GM19240 (cell line): ENCODE measurements around the gene RASGRF2.
"Not testable (repeated sequence)": the region's sequence is repeated elsewhere in the genome, so short reads cannot be mapped to it uniquely, and the experiment has no call there.

Experiments used
- DNase-seq: peaks from one replicate; pipeline ENCODE4 v3.0.0; 2011; ENCODE audit warnings: low spot score; ENCODE audit not compliant: insufficient read length

Gene RASGRF2

DNA sequence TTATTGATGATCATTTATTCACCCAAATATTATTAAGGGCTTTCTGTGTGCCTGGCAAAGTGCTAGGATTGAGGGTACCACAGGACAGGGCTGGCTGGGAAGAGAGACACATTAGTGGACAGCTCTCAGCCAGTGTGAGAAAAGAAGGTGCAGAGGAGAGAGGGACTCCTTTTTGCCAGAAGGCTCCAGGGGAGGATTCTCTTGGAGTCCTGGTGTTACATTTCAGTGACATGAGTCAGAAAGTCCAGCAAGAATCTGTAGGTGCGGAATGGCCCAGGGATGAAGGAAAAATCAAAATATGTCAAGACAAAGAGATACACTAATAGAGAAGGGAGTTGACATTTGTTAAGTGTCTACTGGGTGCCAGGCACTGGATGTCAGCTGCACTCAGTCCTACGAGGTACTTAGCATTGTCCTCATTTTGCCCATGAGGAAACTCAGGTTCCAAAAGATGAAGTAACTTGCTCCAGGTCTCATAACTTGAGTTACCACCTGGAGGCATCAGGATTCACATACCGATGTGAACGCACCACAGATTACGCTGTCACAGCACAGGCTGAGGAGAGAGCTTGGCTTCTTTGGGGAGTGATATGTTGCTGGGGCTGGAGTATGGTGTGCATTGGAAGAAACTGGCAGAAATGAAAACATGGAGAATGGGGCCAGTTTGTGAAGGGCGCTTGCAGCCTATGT lies 60.5 kb downstream of the RASGRF2 start:
- DNase-seq = no peak

DNA sequence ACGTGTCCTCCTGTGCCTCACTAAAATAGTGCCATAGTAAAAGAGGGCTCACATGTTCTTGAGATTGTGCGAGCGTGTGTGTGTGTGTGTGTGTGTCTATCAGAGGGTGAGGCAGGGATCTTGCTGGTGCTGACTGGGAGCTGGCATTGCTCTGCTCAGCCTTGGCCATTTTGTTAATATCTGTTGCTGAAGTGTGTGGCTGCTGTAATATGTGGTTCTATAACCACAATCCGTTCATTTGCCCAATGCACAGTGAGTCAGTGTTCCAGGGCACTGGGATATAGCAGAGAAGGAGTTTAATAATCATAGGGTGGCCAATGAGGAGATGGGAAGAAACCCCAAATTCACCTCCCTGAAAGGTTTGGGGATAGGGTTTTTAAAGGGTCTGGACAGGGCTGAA lies 61.3 kb downstream of the RASGRF2 start:
- DNase-seq = no peak

- no peak for DNase-seq
Measured at GRCh38 chr5:81021951-81022687, 62.0 kb downstream of the RASGRF2 start.

GRCh38 chr5:81022688-81023084 lies 62.5 kb downstream of the RASGRF2 start:
- no peak for DNase-seq

GRCh38 chr5:81023261-81023970 lies 63.3 kb downstream of the RASGRF2 start:
- no peak for DNase-seq

DNA sequence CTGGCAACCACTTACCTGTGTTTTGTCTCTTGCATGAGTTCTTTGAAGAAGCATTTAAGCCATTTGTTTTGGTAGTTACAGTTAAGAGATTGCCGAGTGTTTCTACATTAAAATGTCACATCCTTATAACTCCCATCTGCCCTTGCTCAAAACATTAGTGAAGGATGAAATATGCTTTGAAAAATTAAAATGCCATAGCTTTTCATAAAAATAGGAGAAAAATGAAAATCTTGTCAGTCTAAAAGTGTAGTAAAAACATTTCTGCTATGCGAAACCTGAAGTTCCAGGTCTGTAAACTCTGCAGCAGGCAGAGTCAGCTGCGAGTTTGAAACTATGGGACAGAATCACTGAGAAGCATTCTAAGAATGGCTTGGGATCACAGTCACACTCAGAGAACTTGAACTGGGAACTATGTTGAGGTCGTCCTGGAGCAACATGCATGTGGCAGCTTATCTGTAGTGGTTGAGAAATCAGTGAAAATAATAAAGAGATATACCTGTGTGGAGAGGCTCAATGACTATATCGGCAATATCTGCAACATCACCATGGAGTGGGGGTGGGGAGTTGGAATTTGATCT lies 67.4 kb downstream of the RASGRF2 start:
- DNase-seq = no peak

DNA sequence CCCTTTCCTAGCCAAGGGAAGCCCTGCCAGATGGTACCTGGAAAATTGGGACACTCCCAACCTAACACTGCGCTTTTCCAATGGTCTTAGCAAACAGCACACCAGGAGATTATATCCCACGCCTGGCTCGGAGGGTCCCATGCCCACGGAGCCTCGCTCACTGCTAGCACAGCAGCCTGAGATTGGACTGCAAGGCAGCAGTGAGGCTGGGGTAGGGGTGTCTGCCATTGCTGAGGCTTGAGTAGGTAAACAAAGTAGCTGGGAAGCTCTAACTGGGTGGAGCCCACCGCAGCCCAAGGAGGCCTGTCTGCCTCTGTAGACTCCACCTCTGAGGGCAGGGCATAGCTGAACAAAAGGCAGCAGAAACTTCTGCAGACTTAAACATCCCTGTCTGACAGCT lies 68.7 kb downstream of the RASGRF2 start:
- DNase-seq = not testable (repeated sequence)

DNA sequence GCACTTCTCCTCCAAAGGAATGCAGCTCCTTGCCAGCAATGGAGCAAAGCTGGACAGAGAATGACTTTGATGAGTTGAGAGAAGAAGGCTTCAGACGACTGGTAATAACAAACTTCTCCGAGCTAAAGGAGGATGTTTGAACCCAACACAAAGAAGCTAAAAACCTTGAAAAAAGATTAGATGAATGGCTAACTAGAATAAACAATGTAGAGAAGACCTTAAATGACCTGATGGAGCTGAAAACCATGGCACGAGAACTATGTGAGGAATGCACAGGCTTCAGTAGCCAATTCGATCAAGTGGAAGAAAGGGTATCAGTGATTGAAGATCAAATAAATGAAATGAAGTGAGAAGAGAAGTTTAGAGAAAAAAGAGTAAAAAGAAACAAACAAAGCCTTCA lies 69.6 kb downstream of the RASGRF2 start:
- not testable (repeated sequence) for DNase-seq

DNA sequence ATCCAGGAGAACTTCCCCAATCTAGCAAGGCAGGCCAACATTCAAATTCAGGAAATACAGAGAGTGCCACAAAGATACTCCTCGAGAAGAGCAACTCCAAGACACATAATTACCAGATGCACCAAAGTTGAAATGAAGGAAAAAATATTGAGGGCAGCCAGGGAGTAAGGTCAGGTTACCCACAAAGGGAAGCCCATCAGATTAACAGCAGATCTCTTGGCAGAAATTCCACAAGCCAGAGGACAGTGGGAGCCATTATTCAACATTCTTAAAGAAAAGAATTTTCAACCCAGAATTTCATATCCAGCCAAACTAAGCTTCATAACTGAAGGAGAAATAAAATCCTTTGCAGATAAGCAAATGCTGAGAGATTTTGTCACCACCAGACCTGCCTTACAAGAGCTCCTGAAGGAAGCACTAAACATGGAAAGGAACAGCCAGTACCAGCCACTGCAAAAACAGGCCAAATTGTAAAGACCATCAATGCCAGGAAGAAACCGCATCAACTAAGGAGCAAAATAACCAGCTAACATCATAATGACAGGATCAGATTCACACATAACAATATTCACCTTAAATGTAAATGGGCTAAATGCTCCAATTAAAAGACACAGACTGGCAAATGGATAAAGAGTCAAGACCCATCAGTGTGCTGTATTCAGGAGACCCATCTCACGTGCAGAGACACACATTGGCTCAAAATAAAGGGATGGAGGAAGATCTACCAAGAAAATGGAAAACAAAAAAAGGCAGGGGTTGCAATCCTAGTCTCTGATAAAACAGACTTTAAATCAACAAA lies 70.3 kb downstream of the RASGRF2 start:
- not testable (repeated sequence) for DNase-seq

GRCh38 chr5:81035522-81035921 lies 75.4 kb downstream of the RASGRF2 start:
- DNase-seq = no peak

- no peak for DNase-seq
Measured at GRCh38 chr5:81038495-81038894, 78.3 kb downstream of the RASGRF2 start.

- no peak for DNase-seq
Measured at GRCh38 chr5:81044868-81045267, 84.7 kb downstream of the RASGRF2 start.

GRCh38 chr5:81045389-81045807 lies 85.2 kb downstream of the RASGRF2 start:
- DNase-seq = no peak

GRCh38 chr5:81046041-81046440 lies 85.9 kb downstream of the RASGRF2 start:
- no peak for DNase-seq

GRCh38 chr5:81052325-81052724 lies 92.2 kb downstream of the RASGRF2 start:
- no peak for DNase-seq

- not testable (repeated sequence) for DNase-seq
Measured at GRCh38 chr5:81053282-81053681, 93.1 kb downstream of the RASGRF2 start.

DNA sequence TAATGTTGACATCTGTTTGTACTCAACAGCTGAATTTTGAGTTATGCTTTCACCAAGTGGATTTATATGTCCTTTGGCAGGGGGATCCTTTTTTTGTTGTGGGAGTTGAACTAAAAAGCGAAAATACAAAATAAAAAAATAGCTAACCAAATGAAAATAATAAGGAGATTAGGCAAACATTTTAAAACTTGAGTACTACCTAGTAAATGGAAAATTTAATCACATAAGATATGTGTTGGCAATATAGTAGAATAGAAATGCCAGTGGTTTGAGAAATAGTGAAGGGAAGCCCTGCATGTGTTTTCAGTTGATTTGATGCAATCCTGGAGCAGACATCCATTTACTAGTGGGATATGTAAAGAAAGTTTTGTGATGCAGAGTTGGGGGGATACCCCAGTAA lies 98.0 kb downstream of the RASGRF2 start:
- no peak for DNase-seq

- no peak for DNase-seq
Measured at GRCh38 chr5:81065492-81065891, 105.3 kb downstream of the RASGRF2 start.

- DNase-seq = no peak
Measured at GRCh38 chr5:81066102-81066501, 105.9 kb downstream of the RASGRF2 start.

DNA sequence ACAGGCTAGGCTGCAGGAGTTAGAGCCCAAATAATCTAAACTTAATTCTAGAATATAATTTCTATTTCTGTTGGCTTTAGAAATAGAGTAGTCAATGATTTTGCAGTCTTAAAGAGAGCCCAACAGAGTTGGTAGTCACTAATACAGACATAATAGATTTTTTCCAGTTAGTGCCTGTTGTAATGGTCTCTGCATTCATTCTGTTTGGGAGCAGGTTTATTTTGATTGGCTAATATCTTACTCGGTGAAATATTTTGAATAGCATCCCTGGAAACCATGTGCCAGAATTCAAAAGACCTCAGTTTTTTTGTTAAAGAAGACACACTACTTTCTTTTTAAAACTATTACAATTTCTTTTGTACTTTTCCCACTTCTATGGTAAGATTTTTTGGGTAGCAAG lies 107.2 kb downstream of the RASGRF2 start:
- DNase-seq = no peak

- DNase-seq = no peak
Measured at GRCh38 chr5:81068063-81068462, 107.9 kb downstream of the RASGRF2 start.
